SK-N-SH treated with all-trans-retinoic acid at 6 μM for 48 hours (cell line): Measurements from ENCODE around the gene LAPTM5.

Experiments used
- ATAC-seq: fragments of 200-7000 bp; cut with Tn5 transposase; 3 replicates; pipeline ENCODE4 v1.9.1; 2020; ENCODE audit warnings: mild to moderate bottlenecking, moderate library complexity
- ARNTL ChIP-seq: fragments of 450-650 bp; formaldehyde crosslinking; IDR thresholded peaks from 2 replicates; pipeline ENCODE4 v1.5.0; 2020; ENCODE audit warnings: low read depth, mild to moderate bottlenecking, moderate library complexity, borderline replicate concordance
- BACH2 ChIP-seq: fragments of 250-450 bp; sonication (Bioruptor Pico); IDR thresholded peaks from 2 replicates; pipeline ENCODE4 v1.9.0; 2021; ENCODE audit warnings: mild to moderate bottlenecking, borderline replicate concordance
- CREB5 ChIP-seq: fragments of 250-450 bp; sonication (Bioruptor Pico); IDR thresholded peaks from 2 replicates; pipeline ENCODE4 v1.5.1; 2020; ENCODE audit warnings: low read depth, mild to moderate bottlenecking, moderate library complexity
- CSDC2 ChIP-seq: fragments of 250-450 bp; sonication (Bioruptor Pico); IDR thresholded peaks from 2 replicates; pipeline ENCODE4 v1.5.0; 2020; ENCODE audit warnings: mild to moderate bottlenecking, moderate library complexity
- CSRNP3 ChIP-seq: fragments of 250-450 bp; sonication (Bioruptor Pico); IDR thresholded peaks from 2 replicates; pipeline ENCODE4 v1.5.1; 2021; ENCODE audit warnings: mild to moderate bottlenecking, moderate library complexity
- ESRRG ChIP-seq: fragments of 250-450 bp; sonication (Bioruptor Pico); IDR thresholded peaks from 2 replicates; pipeline ENCODE4 v1.6.1; 2021; ENCODE audit warnings: mild to moderate bottlenecking
- GLIS3 ChIP-seq: fragments of 250-450 bp; sonication (Bioruptor Pico); IDR thresholded peaks from 2 replicates; pipeline ENCODE4 v1.5.0; 2020; ENCODE audit warnings: mild to moderate bottlenecking, moderate library complexity
- ISL1 ChIP-seq: fragments of 250-450 bp; sonication (Bioruptor Pico); IDR thresholded peaks from 2 replicates; pipeline ENCODE4 v2.1.2; 2022; ENCODE audit warnings: mild to moderate bottlenecking, moderate library complexity
- OSR1 ChIP-seq: fragments of 250-450 bp; sonication (Bioruptor Pico); IDR thresholded peaks from 2 replicates; pipeline ENCODE4 v1.8.0; 2022; ENCODE audit warnings: moderate library complexity, mild to moderate bottlenecking, inconsistent platforms
- POU6F1 ChIP-seq: fragments of 250-450 bp; sonication (Bioruptor Pico); IDR thresholded peaks from 2 replicates; pipeline ENCODE4 v1.8.0; 2021; ENCODE audit warnings: low read depth, mild to moderate bottlenecking, moderate library complexity, borderline replicate concordance
- PPARA ChIP-seq: fragments of 250-450 bp; sonication (Bioruptor Pico); IDR thresholded peaks from 2 replicates; pipeline ENCODE4 v1.5.0; 2020; ENCODE audit warnings: mild to moderate bottlenecking, borderline replicate concordance
- RARB ChIP-seq: fragments of 250-450 bp; sonication (Bioruptor Pico); IDR thresholded peaks from 2 replicates; pipeline ENCODE4 v1.8.0; 2021; ENCODE audit warnings: mild to moderate bottlenecking, moderate library complexity
- SNAI2 ChIP-seq: fragments of 250-450 bp; sonication (Bioruptor Pico); IDR thresholded peaks from 2 replicates; pipeline ENCODE4 v1.5.0; 2020; ENCODE audit warnings: mild to moderate bottlenecking, moderate library complexity
- TOX ChIP-seq: fragments of 250-450 bp; sonication (Bioruptor Pico); IDR thresholded peaks from 2 replicates; pipeline ENCODE4 v1.8.0; 2021; ENCODE audit warnings: mild to moderate bottlenecking, moderate library complexity, borderline replicate concordance
- TSHZ2 ChIP-seq: fragments of 250-450 bp; sonication (Bioruptor Pico); IDR thresholded peaks from 2 replicates; pipeline ENCODE4 v1.5.0; 2020; ENCODE audit warnings: mild to moderate bottlenecking, moderate library complexity
- ZC3H10 ChIP-seq: fragments of 250-450 bp; sonication (Bioruptor Pico); IDR thresholded peaks from 2 replicates; pipeline ENCODE4 v1.5.1; 2021; ENCODE audit warnings: mild to moderate bottlenecking, moderate library complexity
- ZFP30 ChIP-seq: fragments of 450-650 bp; formaldehyde crosslinking; IDR thresholded peaks from 2 replicates; pipeline ENCODE4 v1.5.0; 2022; ENCODE audit warnings: mild to moderate bottlenecking, moderate library complexity
- ZNF565 ChIP-seq: fragments of 450-650 bp; formaldehyde crosslinking; conservative IDR thresholded peaks from 2 replicates; pipeline ENCODE4 v1.5.0; 2020; ENCODE audit warnings: low read depth, mild to moderate bottlenecking, moderate library complexity
- ZNF70 ChIP-seq: fragments of 450-650 bp; formaldehyde crosslinking; IDR thresholded peaks from 2 replicates; pipeline ENCODE4 v1.5.0; 2020; ENCODE audit warnings: mild to moderate bottlenecking, moderate library complexity
- ZNF8 ChIP-seq: fragments of 450-650 bp; formaldehyde crosslinking; IDR thresholded peaks from 2 replicates; pipeline ENCODE4 v1.5.0; 2020; ENCODE audit warnings: mild to moderate bottlenecking, moderate library complexity

The LAPTM5 gene

GRCh38 chr1:30765556-30766434 lies 8.2 kb upstream of the LAPTM5 start:
- TF ChIP-seq ZNF8 (CRISPR knock-in tag) (no peak), ZC3H10 (CRISPR knock-in tag) (no peak), BACH2 (CRISPR knock-in tag) (no peak), RARB (CRISPR knock-in tag) (no peak), OSR1 (CRISPR knock-in tag) (no peak), PPARA (no peak), ZNF70 (CRISPR knock-in tag) (no peak), CSRNP3 (CRISPR knock-in tag) (no peak), ISL1 (CRISPR knock-in tag) (no peak), CSDC2 (CRISPR knock-in tag) (no peak), ZFP30 (no peak), SNAI2 (CRISPR knock-in tag) (no peak), GLIS3 (CRISPR knock-in tag) (no peak), POU6F1 (CRISPR knock-in tag) (no peak), ESRRG (no peak), TOX (CRISPR knock-in tag) (no peak), TSHZ2 (CRISPR knock-in tag) (no peak)
- ATAC-seq, result no peak

- ATAC-seq, result no peak
- TF ChIP-seq TSHZ2 (CRISPR knock-in tag) (no peak), ZFP30 (no peak), ZNF8 (CRISPR knock-in tag) (no peak), ZNF565 (no peak)
These were observed 7.5 kb upstream of the LAPTM5 start for GRCh38 chr1:30764939-30765555.

GRCh38 chr1:30764396-30764795 lies 6.8 kb upstream of the LAPTM5 start:
- no peak for ATAC-seq
- TF ChIP-seq OSR1 (CRISPR knock-in tag), result no peak
- TF ChIP-seq BACH2 (CRISPR knock-in tag), result no peak
- TF ChIP-seq ARNTL, result no peak
- no peak for TF ChIP-seq ESRRG
- no peak for TF ChIP-seq CREB5 (CRISPR knock-in tag)
- no peak for TF ChIP-seq RARB (CRISPR knock-in tag)
- no peak for TF ChIP-seq PPARA
